Renal cortex interstitium (tissue), 11 donors: ENCODE measurements around the gene RIN2. TPM values are rescaled to one million over a fixed set of nuclear protein-coding genes. Genes with fewer than 3 reads are reported as not detected.
"Not testable (repeated sequence)": the region's sequence is repeated elsewhere in the genome, so short reads cannot be mapped to it uniquely, and the experiment has no call there.

ENCODE experiments used
- DNase-seq, 11 donors: peaks; one replicate each; pipeline ENCODE4 v3.0.0-alpha.2; 2013; ENCODE audit warnings: low read depth in 9 of 11, low spot score in 4 of 11; ENCODE audit errors: extremely low read depth in 1 of 11
- polyA plus RNA-seq, 3 donors: library from polyadenylated mRNA; unstranded; fragments of 120-200 nt; gene quantifications; one replicate each; pipeline ENCODE4 v1.2.1, GENCODE V29; 2013; ENCODE audit not compliant: insufficient read length in 3 of 3

Gene RIN2
- polyA plus RNA-seq, 3 donors: 38.2 to 40.5 (median 40.2) TPM

GRCh38 chr20:19729672-19730071, 28.4 kb upstream of the RIN2 start:
- no peak for DNase-seq

GRCh38 chr20:19730706-19731105, 27.4 kb upstream of the RIN2 start:
- DNase-seq: no peak

- no peak for DNase-seq
Measured at GRCh38 chr20:19734811-19735210, 23.2 kb upstream of the RIN2 start.

GRCh38 chr20:19735446-19735845, 22.6 kb upstream of the RIN2 start:
- DNase-seq: no peak

GRCh38 chr20:19737025-19737424, 21.0 kb upstream of the RIN2 start:
- no peak for DNase-seq

- no peak for DNase-seq
Measured at GRCh38 chr20:19738951-19739350, 19.1 kb upstream of the RIN2 start.

- no peak for DNase-seq
Measured at GRCh38 chr20:19739351-19739750, 18.7 kb upstream of the RIN2 start.

- DNase-seq: no peak
Measured at GRCh38 chr20:19740512-19740911, 17.5 kb upstream of the RIN2 start.

GRCh38 chr20:19741924-19742323, 16.1 kb upstream of the RIN2 start:
- no peak for DNase-seq

- no peak for DNase-seq
Measured at GRCh38 chr20:19742974-19743639, 15.0 kb upstream of the RIN2 start.

- no peak for DNase-seq
Measured at GRCh38 chr20:19743640-19743995, 14.4 kb upstream of the RIN2 start.

- no peak for DNase-seq
Measured at GRCh38 chr20:19745106-19745505, 13.0 kb upstream of the RIN2 start.

GRCh38 chr20:19745584-19745983, 12.5 kb upstream of the RIN2 start:
- DNase-seq: no peak

- no peak for DNase-seq
Measured at GRCh38 chr20:19746396-19746795, 11.7 kb upstream of the RIN2 start.

- DNase-seq: no peak
Measured at GRCh38 chr20:19747903-19748302, 10.2 kb upstream of the RIN2 start.

- no peak for DNase-seq
Measured at GRCh38 chr20:19748681-19749080, 9.4 kb upstream of the RIN2 start.

GRCh38 chr20:19749618-19750071, 8.4 kb upstream of the RIN2 start:
- no peak for DNase-seq

- DNase-seq: no peak
Measured at GRCh38 chr20:19750101-19750606, 7.9 kb upstream of the RIN2 start.

GRCh38 chr20:19750907-19751636, 7.0 kb upstream of the RIN2 start:
- DNase-seq: no peak

- not testable (repeated sequence) for DNase-seq
Measured at GRCh38 chr20:19754201-19754600, 3.9 kb upstream of the RIN2 start.
